HepG2 (cell line): ENCODE data around the gene SPACA4. TPM values are rescaled to one million over a fixed set of nuclear protein-coding genes. Genes with fewer than 3 reads are reported as not detected.

Experiments
- BCL6 ChIP-seq: IDR thresholded peaks from 2 replicates; pipeline ENCODE4 v1.6.1; 2016; ENCODE audit warnings: missing genetic modification reagents, missing compliant biosample characterization
- BORCS8-MEF2B ChIP-seq: sonication (generic); formaldehyde crosslinking; IDR thresholded peaks from 2 replicates; pipeline ENCODE4 v1.8.0; 2022; ENCODE audit warnings: mild to moderate bottlenecking, missing genetic modification reagents
- E2F5 ChIP-seq: sonication (generic); formaldehyde crosslinking; conservative IDR thresholded peaks from 2 replicates; pipeline ENCODE4 v1.4.0; 2020; ENCODE audit warnings: missing genetic modification reagents
- ETV5 ChIP-seq: IDR thresholded peaks from 2 replicates; pipeline ENCODE4 v1.6.1; 2018; ENCODE audit warnings: missing biosample characterization, missing genetic modification reagents, inconsistent platforms, borderline replicate concordance
- GATAD2A ChIP-seq: IDR thresholded peaks from 2 replicates; pipeline ENCODE4 v1.6.1; 2016
- HDAC6 ChIP-seq: fragments of 200-600 bp; sonication (generic); IDR thresholded peaks from 2 replicates; pipeline ENCODE4 v1.7.0; 2017; ENCODE audit warnings: mild to moderate bottlenecking, antibody characterized with exemption, low read length, low read depth
- HNRNPK ChIP-seq: fragments of 200-400 bp; formaldehyde crosslinking; IDR thresholded peaks from 2 replicates; pipeline ENCODE4 v1.6.1; 2018; ENCODE audit warnings: low read length, low read depth, moderate library complexity, mild to moderate bottlenecking; ENCODE audit not compliant: poor library complexity, severe bottlenecking
- IRF9 ChIP-seq: sonication (generic); formaldehyde crosslinking; IDR thresholded peaks from 2 replicates; pipeline ENCODE4 v1.8.0; 2022; ENCODE audit warnings: missing genetic modification reagents, mild to moderate bottlenecking, borderline replicate concordance
- ISL2 ChIP-seq: sonication (generic); formaldehyde crosslinking; IDR thresholded peaks from 2 replicates; pipeline ENCODE4 v1.5.0; 2020; ENCODE audit warnings: missing genetic modification reagents
- JUN ChIP-seq: sonication (generic); formaldehyde crosslinking; IDR thresholded peaks from 2 replicates; pipeline ENCODE4 v1.4.0; 2020; ENCODE audit warnings: mild to moderate bottlenecking, missing genetic modification reagents
- MAFF ChIP-seq: IDR thresholded peaks from 2 replicates; pipeline ENCODE4 v1.6.1; 2011; ENCODE audit warnings: low read depth, low read length, improper control_type of control experiment
- MAZ ChIP-seq, 2 experiments: sonication (generic) in 1 of 2; formaldehyde crosslinking in 1 of 2; IDR thresholded peaks; 2 replicates each; pipeline versions ENCODE4 v1.5.0 to v1.6.1; 2012 to 2020; ENCODE audit warnings: low read depth in 2 of 2, mild to moderate bottlenecking in 2 of 2, borderline replicate concordance in 1 of 2, improper control_type of control experiment in 1 of 2, low read length in 1 of 2, missing genetic modification reagents in 1 of 2, moderate library complexity in 1 of 2
- MED1 ChIP-seq: sonication (generic); formaldehyde crosslinking; IDR thresholded peaks from 2 replicates; pipeline ENCODE4 v1.4.0; 2020; ENCODE audit warnings: missing genetic modification reagents
- PLSCR1 ChIP-seq: sonication (generic); formaldehyde crosslinking; IDR thresholded peaks from 2 replicates; pipeline ENCODE4 v1.5.0; 2020; ENCODE audit warnings: missing genetic modification reagents, mild to moderate bottlenecking, borderline replicate concordance
- RNF2 ChIP-seq: fragments of 450-650 bp; conservative IDR thresholded peaks from 2 replicates; pipeline ENCODE4 v1.6.1; 2016; ENCODE audit warnings: low read depth
- SALL2 ChIP-seq: sonication (generic); formaldehyde crosslinking; IDR thresholded peaks from 2 replicates; pipeline ENCODE4 v1.8.1; 2023; ENCODE audit warnings: mild to moderate bottlenecking, missing genetic modification reagents, inconsistent platforms
- SKI ChIP-seq: fragments of 450-650 bp; IDR thresholded peaks from one replicate; pipeline ENCODE4 v1.6.1; 2018; ENCODE audit warnings: mild to moderate bottlenecking; ENCODE audit not compliant: partially characterized antibody
- ZIK1 ChIP-seq: sonication (generic); formaldehyde crosslinking; IDR thresholded peaks from 2 replicates; pipeline ENCODE4 v1.5.0; 2020; ENCODE audit warnings: mild to moderate bottlenecking, low read depth, missing genetic modification reagents, borderline replicate concordance
- ZNF83 ChIP-seq: sonication (generic); formaldehyde crosslinking; IDR thresholded peaks from 2 replicates; pipeline ENCODE4 v1.4.0; 2020; ENCODE audit warnings: missing genetic modification reagents, mild to moderate bottlenecking, borderline replicate concordance
- ZNF839 ChIP-seq: sonication (generic); formaldehyde crosslinking; IDR thresholded peaks from 2 replicates; pipeline ENCODE4 v1.4.0; 2020; ENCODE audit warnings: missing genetic modification reagents, mild to moderate bottlenecking, borderline replicate concordance
- polyA plus RNA-seq, 8 experiments: library from polyadenylated mRNA; depleted of rRNA in 3 of 8; stranded (reverse) in 7 of 8; unstranded in 1 of 8; fragments of >200 nt; fragmentation: Illumina TruSeq in 4 of 8; extraction: Trizol in 4 of 8; gene quantifications; 2 replicates each; pipeline versions ENCODE4 v1.2.1 to v1.2.3, GENCODE V29; 2011 to 2016; ENCODE audit warnings: low read depth in 4 of 8, missing spikeins in 1 of 8, mixed read lengths in 1 of 8; ENCODE audit not compliant: insufficient read depth in 1 of 8
- total RNA-seq, 5 experiments: library from RNA; depleted of rRNA; stranded (reverse); fragments of >200 nt; fragmentation: Illumina TruSeq; extraction: Trizol; gene quantifications; 2 replicates each; pipeline ENCODE4 v1.2.3, GENCODE V29; 2016; ENCODE audit warnings: low read depth in 1 of 5
- TF ChIP-seq, protein P1 (sequence below): sonication (generic); formaldehyde crosslinking; IDR thresholded peaks from 2 replicates; pipeline ENCODE4 v1.5.0; 2020; ENCODE audit warnings: mild to moderate bottlenecking, missing genetic modification reagents
- TF ChIP-seq, protein P2 (sequence below): sonication (generic); formaldehyde crosslinking; IDR thresholded peaks from 2 replicates; pipeline ENCODE4 v1.8.0; 2022; ENCODE audit warnings: mild to moderate bottlenecking, missing genetic modification reagents, borderline replicate concordance
- TF ChIP-seq, protein P3 (sequence below): IDR thresholded peaks from 2 replicates; pipeline ENCODE4 v1.6.1; 2012; ENCODE audit warnings: inconsistent platforms

SPACA4 gene
- total and polyA plus RNA-seq, 2 of the 13 experiments (the other 11 are each of a cell fraction or from before 2014, with no cell fraction given): not detected

GRCh38 chr19:48558018-48558684 lies 48.4 kb upstream of the SPACA4 start (continued):
- peak; percentile 91 for TF ChIP-seq MED1 (CRISPR knock-in tag)
- TF ChIP-seq PLSCR1 (CRISPR knock-in tag): no peak
- TF ChIP-seq ETV5: peak; percentile 86
- TF ChIP-seq E2F5: no peak
- TF ChIP-seq, protein P1, sequence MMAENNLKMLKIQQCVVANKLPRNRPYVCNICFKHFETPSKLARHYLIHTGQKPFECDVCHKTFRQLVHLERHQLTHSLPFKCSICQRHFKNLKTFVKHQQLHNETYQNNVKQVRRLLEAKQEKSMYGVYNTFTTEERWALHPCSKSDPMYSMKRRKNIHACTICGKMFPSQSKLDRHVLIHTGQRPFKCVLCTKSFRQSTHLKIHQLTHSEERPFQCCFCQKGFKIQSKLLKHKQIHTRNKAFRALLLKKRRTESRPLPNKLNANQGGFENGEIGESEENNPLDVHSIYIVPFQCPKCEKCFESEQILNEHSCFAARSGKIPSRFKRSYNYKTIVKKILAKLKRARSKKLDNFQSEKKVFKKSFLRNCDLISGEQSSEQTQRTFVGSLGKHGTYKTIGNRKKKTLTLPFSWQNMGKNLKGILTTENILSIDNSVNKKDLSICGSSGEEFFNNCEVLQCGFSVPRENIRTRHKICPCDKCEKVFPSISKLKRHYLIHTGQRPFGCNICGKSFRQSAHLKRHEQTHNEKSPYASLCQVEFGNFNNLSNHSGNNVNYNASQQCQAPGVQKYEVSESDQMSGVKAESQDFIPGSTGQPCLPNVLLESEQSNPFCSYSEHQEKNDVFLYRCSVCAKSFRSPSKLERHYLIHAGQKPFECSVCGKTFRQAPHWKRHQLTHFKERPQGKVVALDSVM: peak; percentile 82
- no peak for TF ChIP-seq HDAC6
- peak; percentile 92 for TF ChIP-seq ISL2 (CRISPR knock-in tag)
- no peak; the same call in 1 of the 2 replicates for TF ChIP-seq IRF9 (CRISPR knock-in tag)
- peak; percentile 32; the same call in 1 of the 2 replicates for TF ChIP-seq JUN (CRISPR knock-in tag)
- TF ChIP-seq HNRNPK: no peak
- peak; percentile 83 for TF ChIP-seq SALL2 (CRISPR knock-in tag)
- TF ChIP-seq, protein P2, sequence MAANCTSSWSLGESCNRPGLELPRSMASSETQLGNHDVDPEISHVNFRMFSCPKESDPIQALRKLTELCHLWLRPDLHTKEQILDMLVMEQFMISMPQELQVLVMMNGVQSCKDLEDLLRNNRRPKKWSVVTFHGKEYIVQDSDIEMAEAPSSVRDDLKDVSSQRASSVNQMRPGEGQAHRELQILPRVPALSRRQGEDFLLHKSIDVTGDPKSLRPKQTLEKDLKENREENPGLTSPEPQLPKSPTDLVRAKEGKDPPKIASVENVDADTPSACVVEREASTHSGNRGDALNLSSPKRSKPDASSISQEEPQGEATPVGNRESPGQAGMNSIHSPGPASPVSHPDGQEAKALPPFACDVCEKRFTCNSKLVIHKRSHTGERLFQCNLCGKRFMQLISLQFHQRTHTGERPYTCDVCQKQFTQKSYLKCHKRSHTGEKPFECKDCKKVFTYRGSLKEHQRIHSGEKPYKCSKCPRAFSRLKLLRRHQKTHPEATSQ: no peak; the same call in 1 of the 2 replicates
- 0 out of 2 replicates have a peak, but pooled peaks have one; percentile 30 for TF ChIP-seq RNF2
- peak; percentile 79 for TF ChIP-seq BCL6 (CRISPR knock-in tag)
- TF ChIP-seq GATAD2A (CRISPR knock-in tag): peak; percentile 95
- TF ChIP-seq ZNF839: peak; percentile 80; the same call in 1 of the 2 replicates
- TF ChIP-seq MAZ (IDR thresholded peaks at IDR 0.05; ENCODE audit: borderline replicate concordance, low read depth, low read length): peak; percentile 85
- no peak; the same call in none of the 2 replicates for TF ChIP-seq MAZ (CRISPR knock-in tag; IDR thresholded peaks at IDR 0.05; ENCODE audit: low read depth)
- peak; percentile 92 for TF ChIP-seq SKI
- no peak for TF ChIP-seq ZNF83 (CRISPR knock-in tag)
- no peak for TF ChIP-seq MAFF
- TF ChIP-seq BORCS8-MEF2B: peak; percentile 53; the same call in 1 of the 2 replicates
- no peak for TF ChIP-seq ZIK1 (CRISPR knock-in tag)
- TF ChIP-seq, protein P3, sequence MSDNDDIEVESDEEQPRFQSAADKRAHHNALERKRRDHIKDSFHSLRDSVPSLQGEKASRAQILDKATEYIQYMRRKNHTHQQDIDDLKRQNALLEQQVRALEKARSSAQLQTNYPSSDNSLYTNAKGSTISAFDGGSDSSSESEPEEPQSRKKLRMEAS: peak; percentile 90
